Vagina (tissue), 2 donors: ENCODE results near the gene SLC1A6.

Source experiments
- POLR2A ChIP-seq, 2 donors: fragments of 450-650 bp; IDR thresholded peaks; one replicate each; pipeline ENCODE4 v1.6.1; 2017; ENCODE audit warnings: antibody characterized with exemption in 2 of 2, mild to moderate bottlenecking in 2 of 2, moderate library complexity in 2 of 2
- POLR2AphosphoS5 ChIP-seq, 2 donors: sonication (generic); formaldehyde crosslinking; IDR thresholded peaks; one replicate each; pipeline ENCODE4 v1.9.0; 2017; ENCODE audit warnings: antibody characterized with exemption in 2 of 2, mild to moderate bottlenecking in 2 of 2, low read depth in 1 of 2; ENCODE audit not compliant: insufficient read depth in 1 of 2

- TF ChIP-seq POLR2AphosphoS5 (IDR thresholded peaks at IDR 0.05; ENCODE audit: insufficient read depth in 1 of 2, low read depth in 1 of 2) (no peak), POLR2A (IDR thresholded peaks at IDR 0.05) (no peak)
These were observed 43.1 kb upstream of the SLC1A6 start for GRCh38 chr19:15022752-15023151.
